Measurements from ENCODE around the gene PRDX2.

Gene PRDX2

GRCh38 chr19:12782174-12782423 is 19.5 kb downstream of the PRDX2 start:
- no peak for DNase-seq (ENCODE audit: low read depth in 2 of 2, low spot score in 1 of 2)

- DNase-seq (ENCODE audit: low read depth in 2 of 2, low spot score in 1 of 2): no peak
These were observed 22.2 kb downstream of the PRDX2 start for GRCh38 chr19:12779162-12779993.

GRCh38 chr19:12778905-12779161 is 22.8 kb downstream of the PRDX2 start:
- no peak for DNase-seq (ENCODE audit: low read depth in 2 of 2, low spot score in 1 of 2)

- DNase-seq (ENCODE audit: low read depth in 2 of 2, low spot score in 1 of 2): no peak
These were observed 23.3 kb downstream of the PRDX2 start for GRCh38 chr19:12778017-12778904.

GRCh38 chr19:12777217-12778016 is 24.2 kb downstream of the PRDX2 start:
- peak in 1 of 2 donors; percentile 66 for DNase-seq (ENCODE audit: low read depth in 2 of 2, low spot score in 1 of 2)

- DNase-seq (ENCODE audit: low read depth in 2 of 2, low spot score in 1 of 2): no peak
These were observed 26.7 kb downstream of the PRDX2 start, which contains the start of gene HOOK2 for GRCh38 chr19:12774588-12775555. HOOK2 (minus strand) TSS chr19:12775552; CDS start chr19:12775449, 103 bp downstream.

GRCh38 chr19:12773571-12773970 is 28.0 kb downstream of the PRDX2 start:
- DNase-seq (ENCODE audit: low read depth in 2 of 2, low spot score in 1 of 2): no peak

GRCh38 chr19:12772323-12772722 is 29.3 kb downstream of the PRDX2 start:
- no peak for DNase-seq (ENCODE audit: low read depth in 2 of 2, low spot score in 1 of 2)

- no peak for DNase-seq (ENCODE audit: low read depth in 2 of 2, low spot score in 1 of 2)
These were observed 30.7 kb downstream of the PRDX2 start for GRCh38 chr19:12770922-12771321.

- DNase-seq (ENCODE audit: low read depth in 2 of 2, low spot score in 1 of 2): no peak
These were observed 31.9 kb downstream of the PRDX2 start for GRCh38 chr19:12769689-12770088.

GRCh38 chr19:12767666-12768065 is 33.9 kb downstream of the PRDX2 start:
- no peak for DNase-seq (ENCODE audit: low read depth in 2 of 2, low spot score in 1 of 2)

GRCh38 chr19:12767150-12767549 is 34.5 kb downstream of the PRDX2 start:
- no peak for DNase-seq (ENCODE audit: low read depth in 2 of 2, low spot score in 1 of 2)

- DNase-seq (ENCODE audit: low read depth in 2 of 2, low spot score in 1 of 2): no peak
These were observed 35.5 kb downstream of the PRDX2 start for GRCh38 chr19:12766051-12766521.

GRCh38 chr19:12764698-12765097 is 36.9 kb downstream of the PRDX2 start:
- DNase-seq (ENCODE audit: low read depth in 2 of 2, low spot score in 1 of 2): no peak

GRCh38 chr19:12763100-12763499 is 38.5 kb downstream of the PRDX2 start:
- DNase-seq (ENCODE audit: low read depth in 2 of 2, low spot score in 1 of 2): no peak

- DNase-seq (ENCODE audit: low read depth in 2 of 2, low spot score in 1 of 2): no peak
These were observed 41.9 kb downstream of the PRDX2 start for GRCh38 chr19:12759686-12760085.

GRCh38 chr19:12757544-12758274 is 43.9 kb downstream of the PRDX2 start:
- peak in 1 of 2 donors; percentile 25 for DNase-seq (ENCODE audit: low read depth in 2 of 2, low spot score in 1 of 2)

- DNase-seq (ENCODE audit: low read depth in 2 of 2, low spot score in 1 of 2): no peak
These were observed 45.3 kb downstream of the PRDX2 start for GRCh38 chr19:12756150-12756883.
